NCI-H2196 treated with DMSO at 0.1 percent for 48 hours (cell line): ENCODE data around the gene ADGRG1.
"Not testable (repeated sequence)": the region's sequence is repeated elsewhere in the genome, so short reads cannot be mapped to it uniquely, and the experiment has no call there.

ENCODE experiments used
- DNase-seq: peaks from one replicate; lab custom pipeline; 2025; ENCODE audit not compliant: unreplicated experiment; lab: John Stamatoyannopoulos, UW

Gene ADGRG1

GRCh38 chr16:57698812-57699405, 70.5 kb downstream of the ADGRG1 start:
- no peak for DNase-seq

- no peak for DNase-seq
Measured at GRCh38 chr16:57699481-57699880, 71.1 kb downstream of the ADGRG1 start.

GRCh38 chr16:57699899-57700298, 71.5 kb downstream of the ADGRG1 start:
- no peak for DNase-seq

- no peak for DNase-seq
Measured at GRCh38 chr16:57700781-57701551, 72.5 kb downstream of the ADGRG1 start.

GRCh38 chr16:57701759-57702371, 73.4 kb downstream of the ADGRG1 start:
- no peak for DNase-seq

- no peak for DNase-seq
Measured at GRCh38 chr16:57703416-57704010, 75.1 kb downstream of the ADGRG1 start.

GRCh38 chr16:57704011-57704904, 75.8 kb downstream of the ADGRG1 start:
- no peak for DNase-seq

- no peak for DNase-seq
Measured at GRCh38 chr16:57704905-57705852, 76.7 kb downstream of the ADGRG1 start.

- DNase-seq: no peak
Measured at GRCh38 chr16:57706717-57707116, 78.3 kb downstream of the ADGRG1 start.

GRCh38 chr16:57707331-57707730, 78.9 kb downstream of the ADGRG1 start:
- DNase-seq: no peak

- DNase-seq: no peak
Measured at GRCh38 chr16:57708168-57708567, 79.7 kb downstream of the ADGRG1 start.

GRCh38 chr16:57709663-57710062, 81.2 kb downstream of the ADGRG1 start:
- DNase-seq: no peak

- no peak for DNase-seq
Measured at GRCh38 chr16:57711346-57711745, 82.9 kb downstream of the ADGRG1 start.

GRCh38 chr16:57711993-57712392, 83.6 kb downstream of the ADGRG1 start:
- no peak for DNase-seq

GRCh38 chr16:57712569-57712968, 84.1 kb downstream of the ADGRG1 start:
- not testable (repeated sequence) for DNase-seq

- DNase-seq: no peak
Measured at GRCh38 chr16:57713596-57713995, 85.2 kb downstream of the ADGRG1 start.

- DNase-seq: no peak
Measured at GRCh38 chr16:57714047-57714446, 85.6 kb downstream of the ADGRG1 start.
